ENCODE results near the gene SEZ6L. TPM values are rescaled to one million over a fixed set of nuclear protein-coding genes. Genes with fewer than 3 reads are reported as not detected.

The SEZ6L gene
- total RNA-seq, 1 donor from 2014 or later: 2.3 TPM

DNA sequence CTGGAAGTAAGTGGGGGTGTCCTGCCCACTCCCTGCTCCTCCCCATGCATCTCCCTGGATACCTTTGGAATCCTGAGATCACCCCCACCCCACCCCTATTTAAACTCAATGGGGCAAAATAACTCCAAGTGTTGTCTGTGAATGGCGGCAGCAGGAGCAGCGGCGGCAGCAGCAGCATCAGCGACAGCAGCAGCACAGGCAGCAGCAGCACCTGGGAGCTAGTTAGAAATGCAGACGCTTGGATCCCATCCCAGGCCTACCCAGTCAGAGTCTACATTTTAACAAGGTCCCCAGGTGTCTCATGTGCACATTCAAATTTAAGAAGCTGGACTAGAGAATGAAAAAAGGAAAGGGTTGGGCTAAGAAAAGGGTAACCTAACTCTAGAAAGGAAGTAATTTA lies 82.6 kb downstream of the SEZ6L start:
- Mint-ChIP-seq H3K4me1 (ENCODE audit: low read depth, unreplicated experiment) (no peaks in the 10 kb centered on the region), H3K36me3 (ENCODE audit: low read depth, unreplicated experiment) (no peaks in the 10 kb centered on the region), H3K27me3 (ENCODE audit: low read depth, unreplicated experiment) (peaks cover 52% of the 10 kb centered on the region), H3K9me3 (ENCODE audit: unreplicated experiment) (no peaks in the 10 kb centered on the region), H3K27ac (ENCODE audit: unreplicated experiment) (no peak overlapping the region), H3K4me3 (ENCODE audit: unreplicated experiment) (no peak overlapping the region)
- H3K27me3 ChIP-seq (ENCODE audit: insufficient read depth, low read length): no peaks in the 10 kb centered on the region
- no peak overlapping the region for H3K9ac ChIP-seq (ENCODE audit: low read length)
- FAIRE-seq (no peak), DNase-seq (ENCODE audit: low read depth) (no peak)
- H3K4me3 ChIP-seq (ENCODE audit: insufficient read depth, low read depth, low read length): no peak overlapping the region
- no peak overlapping the region for H2AFZ ChIP-seq (ENCODE audit: low read depth, low read length)
- no peaks in the 10 kb centered on the region for H3K4me1 ChIP-seq (ENCODE audit: insufficient read depth, low read length)
- no peaks in the 10 kb centered on the region for H3K79me2 ChIP-seq (ENCODE audit: insufficient read depth, low read length)
- no peaks in the 10 kb centered on the region for H3K36me3 ChIP-seq (ENCODE audit: insufficient read depth, low read length)
- no peaks in the 10 kb centered on the region for H4K20me1 ChIP-seq (ENCODE audit: insufficient read depth, low read length)
- no peak overlapping the region for H3K27ac ChIP-seq (ENCODE audit: low read depth, low read length)
- no peak overlapping the region for H3K4me2 ChIP-seq (ENCODE audit: low read length)
- no peak for TF ChIP-seq CTCF (IDR thresholded peaks at IDR 0.05; ENCODE audit: insufficient read depth, low read depth, low read length)
- no peak for TF ChIP-seq EZH2 (IDR thresholded peaks at IDR 0.05; ENCODE audit: insufficient read depth, low read length)
- peaks cover 2% of the 10 kb centered on the region for H3K9me3 ChIP-seq (ENCODE audit: insufficient read depth, low read depth, low read length)

DNA sequence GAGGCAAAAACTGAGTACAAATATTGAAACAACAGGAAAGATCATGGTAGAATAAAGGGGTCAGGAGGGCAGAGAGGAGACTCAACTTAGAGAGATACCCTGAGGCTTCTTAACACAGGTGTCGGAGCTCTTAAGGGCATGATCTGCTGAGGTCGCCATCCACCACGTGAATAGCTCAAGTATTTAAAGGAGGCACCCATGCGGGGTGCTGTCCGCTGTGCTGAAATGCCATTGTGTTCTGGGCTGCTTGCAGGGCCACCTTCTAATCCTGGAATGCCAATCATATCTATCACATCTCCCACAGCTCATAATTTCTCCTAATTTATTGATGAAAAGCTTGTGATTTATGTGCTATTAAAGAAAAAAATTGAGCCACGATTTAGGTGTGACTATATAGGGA lies 90.2 kb downstream of the SEZ6L start:
- Mint-ChIP-seq H3K36me3 (ENCODE audit: low read depth, unreplicated experiment) (peaks cover 2% of the 10 kb centered on the region), H3K4me1 (ENCODE audit: low read depth, unreplicated experiment) (no peaks in the 10 kb centered on the region), H3K27ac (ENCODE audit: unreplicated experiment) (no peak overlapping the region), H3K27me3 (ENCODE audit: low read depth, unreplicated experiment) (peaks cover 81% of the 10 kb centered on the region), H3K4me3 (ENCODE audit: unreplicated experiment) (no peak overlapping the region), H3K9me3 (ENCODE audit: unreplicated experiment) (no peaks in the 10 kb centered on the region)
- Histone ChIP-seq H3K9me3 (ENCODE audit: insufficient read depth, low read depth, low read length) (no peaks in the 10 kb centered on the region), H3K4me3 (ENCODE audit: insufficient read depth, low read depth, low read length) (no peak overlapping the region), H2AFZ (ENCODE audit: low read depth, low read length) (no peak overlapping the region), H3K4me2 (ENCODE audit: low read length) (no peak overlapping the region), H3K79me2 (ENCODE audit: insufficient read depth, low read length) (no peaks in the 10 kb centered on the region), H3K4me1 (ENCODE audit: insufficient read depth, low read length) (no peaks in the 10 kb centered on the region), H3K36me3 (ENCODE audit: insufficient read depth, low read length) (no peaks in the 10 kb centered on the region), H3K27ac (ENCODE audit: low read depth, low read length) (no peak overlapping the region), H4K20me1 (ENCODE audit: insufficient read depth, low read length) (no peaks in the 10 kb centered on the region), H3K9ac (ENCODE audit: low read length) (no peak overlapping the region), H3K27me3 (ENCODE audit: insufficient read depth, low read length) (no peaks in the 10 kb centered on the region)
- peak; percentile 8 for DNase-seq (ENCODE audit: low read depth)
- FAIRE-seq: no peak
- TF ChIP-seq EZH2 (IDR thresholded peaks at IDR 0.05; ENCODE audit: insufficient read depth, low read length) (no peak), CTCF (IDR thresholded peaks at IDR 0.05; ENCODE audit: insufficient read depth, low read depth, low read length) (no peak)

DNA sequence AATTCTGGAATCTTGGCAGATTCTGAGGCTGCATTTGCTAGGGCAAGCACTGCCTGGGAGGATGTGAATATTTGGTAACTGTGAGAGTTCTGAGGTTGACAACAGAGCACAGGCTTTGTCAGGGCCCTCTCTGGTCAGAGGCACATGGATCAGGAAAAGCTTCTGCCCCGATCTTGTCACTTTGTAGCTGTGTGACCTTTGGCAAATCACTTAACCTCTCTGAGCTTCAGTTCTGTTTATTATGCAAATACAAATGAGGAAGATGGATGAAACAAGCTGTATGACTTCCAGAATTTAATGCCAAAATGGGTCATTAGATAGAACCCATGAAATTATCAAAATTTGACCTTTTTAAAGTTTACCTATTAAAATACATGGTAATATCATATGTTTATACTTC lies 94.9 kb downstream of the SEZ6L start:
- no peaks in the 10 kb centered on the region for H4K20me1 ChIP-seq (ENCODE audit: insufficient read depth, low read length)
- no peaks in the 10 kb centered on the region for H3K9me3 ChIP-seq (ENCODE audit: insufficient read depth, low read depth, low read length)
- H3K79me2 ChIP-seq (ENCODE audit: insufficient read depth, low read length): no peaks in the 10 kb centered on the region
- Mint-ChIP-seq H3K4me1 (ENCODE audit: low read depth, unreplicated experiment) (no peaks in the 10 kb centered on the region), H3K36me3 (ENCODE audit: low read depth, unreplicated experiment) (peaks cover 2% of the 10 kb centered on the region), H3K4me3 (ENCODE audit: unreplicated experiment) (no peak overlapping the region), H3K27ac (ENCODE audit: unreplicated experiment) (no peak overlapping the region), H3K27me3 (ENCODE audit: low read depth, unreplicated experiment) (peaks cover 64% of the 10 kb centered on the region), H3K9me3 (ENCODE audit: unreplicated experiment) (no peaks in the 10 kb centered on the region)
- FAIRE-seq (no peak), DNase-seq (ENCODE audit: low read depth) (no peak)
- H3K36me3 ChIP-seq (ENCODE audit: insufficient read depth, low read length): no peaks in the 10 kb centered on the region
- H3K4me2 ChIP-seq (ENCODE audit: low read length): no peak overlapping the region
- H3K9ac ChIP-seq (ENCODE audit: low read length): no peak overlapping the region
- H3K4me3 ChIP-seq (ENCODE audit: insufficient read depth, low read depth, low read length): no peak overlapping the region
- no peak overlapping the region for H2AFZ ChIP-seq (ENCODE audit: low read depth, low read length)
- no peaks in the 10 kb centered on the region for H3K4me1 ChIP-seq (ENCODE audit: insufficient read depth, low read length)
- no peak overlapping the region for H3K27ac ChIP-seq (ENCODE audit: low read depth, low read length)
- H3K27me3 ChIP-seq (ENCODE audit: insufficient read depth, low read length): no peaks in the 10 kb centered on the region
- TF ChIP-seq EZH2 (IDR thresholded peaks at IDR 0.05; ENCODE audit: insufficient read depth, low read length): no peak
- TF ChIP-seq CTCF (IDR thresholded peaks at IDR 0.05; ENCODE audit: insufficient read depth, low read depth, low read length): no peak
